Activated CD4-positive, alpha-beta T cell treated with anti-CD3 and anti-CD28 coated beads, Interleukin-2, amount 50 U/mL, for 48 hours (primary cell): ENCODE data around the gene LSM2.
"Not testable (repeated sequence)": the region's sequence is repeated elsewhere in the genome, so short reads cannot be mapped to it uniquely, and the experiment has no call there.

Experiments
- DNase-seq, 2 experiments: peaks; one replicate each; pipeline ENCODE4 v3.0.0-alpha.2; 2020

The LSM2 gene

GRCh38 chr6:31827286-31828079 lies 20.7 kb upstream of the LSM2 start, which contains the start of gene HSPA1B:
Gene HSPA1B (plus strand): TSS chr6:31827738. CDS start chr6:31827951, 213 bp downstream.
- DNase-seq, result peak; percentile 94 to 97

DNA sequence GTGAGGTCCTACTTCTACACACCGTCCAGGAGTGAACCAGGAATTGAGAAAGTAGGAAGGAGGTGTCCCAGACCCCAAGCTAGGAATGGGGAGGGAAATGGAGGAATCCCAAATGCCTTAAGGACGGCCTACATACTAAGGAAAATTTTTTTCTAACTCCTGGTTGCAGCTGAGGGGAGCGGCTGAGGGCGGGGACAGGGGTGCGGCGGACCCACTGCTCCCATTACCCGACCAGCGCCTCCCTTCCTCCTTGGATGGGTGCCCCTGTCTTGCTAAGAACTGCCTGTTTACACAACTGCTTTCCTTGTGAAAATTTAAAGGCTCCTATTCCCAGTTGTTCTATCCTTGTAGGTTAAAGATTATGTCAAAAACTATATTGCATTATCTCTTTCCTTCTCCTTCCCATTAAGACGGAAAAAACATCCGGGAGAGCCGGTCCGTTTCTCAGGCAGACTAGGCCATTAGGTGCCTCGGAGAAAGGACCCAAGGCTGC lies 20.1 kb upstream of the LSM2 start:
- no peak for DNase-seq

GRCh38 chr6:31825553-31825952 lies 18.8 kb upstream of the LSM2 start:
- DNase-seq, result no peak

- DNase-seq, result not testable (repeated sequence)
These were observed 16.9 kb upstream of the LSM2 start for GRCh38 chr6:31823592-31824196.

- peak; percentile 69 to 75 for DNase-seq
These were observed 15.5 kb upstream of the LSM2 start for GRCh38 chr6:31822036-31822821.

DNA sequence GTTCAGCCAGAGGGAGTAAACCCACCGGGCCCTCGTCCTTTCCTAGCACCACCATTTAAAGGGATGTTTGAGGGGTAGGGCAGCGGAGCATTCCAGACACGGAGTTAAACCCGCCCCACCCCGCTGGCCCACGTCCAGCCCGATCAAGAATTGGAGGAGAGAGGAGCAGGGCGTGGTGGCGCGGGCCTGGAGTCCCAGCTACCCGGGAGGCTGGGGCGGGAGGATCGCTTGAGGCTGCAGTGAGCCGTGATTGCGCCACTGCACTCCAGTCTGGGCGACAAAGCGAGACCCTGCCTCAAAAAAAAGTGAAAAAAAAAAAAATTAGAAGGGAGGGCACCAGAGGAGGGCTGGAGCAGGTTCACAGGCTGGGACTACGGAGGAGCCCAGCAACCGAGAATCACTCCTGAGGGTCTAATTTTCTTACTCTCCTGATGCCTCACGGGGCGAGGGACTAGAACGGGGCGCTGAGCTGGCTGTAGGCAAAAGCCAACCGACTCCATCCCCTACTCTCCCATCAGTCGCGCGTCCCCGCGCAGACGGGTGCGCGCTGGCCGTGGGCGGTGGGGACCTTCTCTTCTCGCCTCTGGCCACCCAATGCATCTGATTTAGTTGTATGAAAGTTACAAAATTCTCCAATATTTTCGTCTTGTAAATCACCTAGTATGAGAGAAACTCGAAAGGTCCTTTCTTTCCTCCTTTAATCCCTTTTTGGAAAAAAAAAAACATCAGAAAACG lies 14.7 kb upstream of the LSM2 start:
- peak; percentile 80 to 84 for DNase-seq

DNA sequence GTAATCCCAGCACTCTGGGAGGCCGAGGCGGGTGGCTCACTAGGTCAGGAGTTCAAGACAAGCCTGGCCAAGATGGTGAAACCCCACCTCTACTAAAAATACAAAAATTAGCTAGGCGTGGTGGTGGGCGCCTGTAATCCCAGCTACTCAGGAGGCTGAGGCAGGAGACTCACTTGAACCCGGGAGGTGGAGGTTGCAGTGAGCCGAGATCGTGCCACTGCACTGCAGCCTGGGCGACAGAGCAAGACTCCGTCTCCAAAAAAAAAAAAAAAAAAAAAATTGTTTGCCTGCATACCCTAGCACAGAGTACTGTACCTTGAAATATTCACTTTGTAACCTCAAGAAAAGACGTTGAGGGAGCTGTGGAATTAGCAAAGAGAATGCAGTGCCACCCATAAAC lies 13.6 kb upstream of the LSM2 start:
- DNase-seq, result not testable (repeated sequence)

- DNase-seq, result no peak
These were observed 13.1 kb upstream of the LSM2 start for GRCh38 chr6:31819871-31820299.

DNA sequence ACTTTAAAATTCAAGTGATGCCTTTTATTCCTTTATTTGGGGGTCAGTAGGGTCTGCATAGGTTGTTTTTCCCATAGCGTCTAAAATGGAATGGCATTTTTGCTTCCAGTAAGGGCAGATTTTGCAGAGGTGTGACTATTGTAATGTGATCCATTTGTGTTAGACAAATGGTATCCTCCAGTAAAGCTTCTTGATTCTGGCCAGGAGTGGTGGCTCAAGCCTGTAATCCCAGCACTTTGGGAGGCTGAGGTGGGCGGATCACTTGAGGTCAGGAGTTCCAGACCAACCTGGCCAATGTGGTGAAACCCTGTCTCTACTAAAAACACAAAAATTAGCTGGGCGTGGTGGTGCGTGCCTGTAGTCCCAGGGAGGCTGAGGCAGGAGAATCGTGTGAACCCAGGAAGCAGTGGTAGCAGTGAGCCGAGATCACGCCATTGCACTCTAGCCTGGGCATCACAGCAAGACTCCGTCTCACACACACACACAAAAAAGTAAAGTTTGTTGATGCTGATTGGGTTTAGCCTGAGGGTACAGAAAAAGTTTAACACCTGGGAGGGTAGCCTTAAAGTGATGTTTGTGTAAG lies 11.3 kb upstream of the LSM2 start:
- DNase-seq, result not testable (repeated sequence)

DNA sequence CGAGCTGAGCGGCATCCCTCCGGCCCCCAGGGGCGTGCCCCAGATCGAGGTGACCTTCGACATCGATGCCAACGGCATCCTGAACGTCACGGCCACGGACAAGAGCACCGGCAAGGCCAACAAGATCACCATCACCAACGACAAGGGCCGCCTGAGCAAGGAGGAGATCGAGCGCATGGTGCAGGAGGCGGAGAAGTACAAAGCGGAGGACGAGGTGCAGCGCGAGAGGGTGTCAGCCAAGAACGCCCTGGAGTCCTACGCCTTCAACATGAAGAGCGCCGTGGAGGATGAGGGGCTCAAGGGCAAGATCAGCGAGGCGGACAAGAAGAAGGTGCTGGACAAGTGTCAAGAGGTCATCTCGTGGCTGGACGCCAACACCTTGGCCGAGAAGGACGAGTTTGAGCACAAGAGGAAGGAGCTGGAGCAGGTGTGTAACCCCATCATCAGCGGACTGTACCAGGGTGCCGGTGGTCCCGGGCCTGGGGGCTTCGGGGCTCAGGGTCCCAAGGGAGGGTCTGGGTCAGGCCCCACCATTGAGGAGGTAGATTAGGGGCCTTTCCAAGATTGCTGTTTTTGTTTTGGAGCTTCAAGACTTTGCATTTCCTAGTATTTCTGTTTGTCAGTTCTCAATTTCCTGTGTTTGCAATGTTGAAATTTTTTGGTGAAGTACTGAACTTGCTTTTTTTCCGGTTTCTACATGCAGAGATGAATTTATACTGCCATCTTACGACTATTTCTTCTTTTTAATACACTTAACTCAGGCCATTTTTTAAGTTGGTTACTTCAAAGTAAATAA lies 10.6 kb upstream of the LSM2 start:
- not testable (repeated sequence) for DNase-seq

DNA sequence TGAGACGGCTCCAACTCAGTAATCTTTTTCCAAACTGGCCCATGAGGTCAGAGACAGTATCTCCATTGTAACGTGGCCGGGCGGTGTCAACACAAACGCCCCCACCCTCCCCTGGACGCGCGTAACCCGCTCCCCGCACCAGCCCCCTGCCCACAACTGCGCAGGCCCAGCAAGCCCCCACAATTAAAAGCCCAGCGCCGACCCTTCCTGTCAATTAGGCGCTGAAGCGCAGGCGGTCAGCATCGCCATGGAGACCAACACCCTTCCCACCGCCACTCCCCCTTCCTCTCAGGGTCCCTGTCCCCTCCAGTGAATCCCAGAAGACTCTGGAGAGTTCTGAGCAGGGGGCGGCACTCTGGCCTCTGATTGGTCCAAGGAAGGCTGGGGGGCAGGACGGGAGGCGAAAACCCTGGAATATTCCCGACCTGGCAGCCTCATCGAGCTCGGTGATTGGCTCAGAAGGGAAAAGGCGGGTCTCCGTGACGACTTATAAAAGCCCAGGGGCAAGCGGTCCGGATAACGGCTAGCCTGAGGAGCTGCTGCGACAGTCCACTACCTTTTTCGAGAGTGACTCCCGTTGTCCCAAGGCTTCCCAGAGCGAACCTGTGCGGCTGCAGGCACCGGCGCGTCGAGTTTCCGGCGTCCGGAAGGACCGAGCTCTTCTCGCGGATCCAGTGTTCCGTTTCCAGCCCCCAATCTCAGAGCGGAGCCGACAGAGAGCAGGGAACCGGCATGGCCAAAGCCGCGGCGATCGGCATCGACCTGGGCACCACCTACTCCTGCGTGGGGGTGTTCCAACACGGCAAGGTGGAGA lies 8.5 kb upstream of the LSM2 start, which contains the start of the genes HSPA1A and HSPA1L:
HSPA1A (plus strand) TSS at position 519 of the 814 bp plus-strand sequence; CDS start at position 733, 214 bp downstream.
HSPA1L (minus strand) TSS at position 259 of the 814 bp plus-strand sequence. CDS start 3,311 bp downstream, outside the sequence.
- peak; percentile 70 to 79 for DNase-seq

DNA sequence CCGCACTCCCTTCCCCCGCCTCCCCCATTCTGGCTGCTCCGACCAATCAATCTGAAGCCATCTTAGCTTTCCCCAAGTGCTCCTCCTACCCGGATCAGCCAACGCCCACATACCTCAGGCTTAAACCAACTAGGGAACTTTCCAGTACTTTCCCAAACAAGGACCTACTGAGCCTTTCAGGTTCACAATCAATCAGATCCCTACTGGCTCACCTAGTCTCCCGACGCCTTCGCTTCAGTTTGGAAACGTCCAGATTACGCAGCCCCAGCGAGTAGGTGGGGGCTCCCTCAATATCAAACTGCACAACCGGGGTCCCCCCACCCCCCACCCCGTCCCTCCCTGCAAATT lies 7.9 kb upstream of the LSM2 start:
- DNase-seq, result peak; percentile 74 to 81

- no peak for DNase-seq
These were observed 6.7 kb upstream of the LSM2 start for GRCh38 chr6:31813465-31813849.

DNA sequence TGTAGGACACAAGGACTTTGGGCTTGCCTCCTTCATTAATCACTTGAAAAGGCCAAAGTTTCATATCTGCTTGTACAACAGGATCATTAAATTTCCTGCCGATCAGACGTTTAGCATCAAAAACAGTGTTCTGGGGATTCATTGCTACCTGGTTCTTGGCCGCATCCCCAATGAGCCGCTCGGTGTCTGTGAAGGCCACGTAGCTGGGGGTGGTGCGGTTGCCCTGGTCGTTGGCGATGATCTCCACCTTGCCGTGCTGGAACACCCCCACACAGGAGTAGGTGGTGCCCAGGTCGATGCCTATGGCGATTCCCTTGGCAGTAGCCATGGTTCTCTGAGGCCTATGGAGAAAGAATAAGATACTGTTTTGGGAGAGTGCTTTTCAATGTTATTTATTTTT lies 4.9 kb upstream of the LSM2 start:
- DNase-seq, result no peak

DNA sequence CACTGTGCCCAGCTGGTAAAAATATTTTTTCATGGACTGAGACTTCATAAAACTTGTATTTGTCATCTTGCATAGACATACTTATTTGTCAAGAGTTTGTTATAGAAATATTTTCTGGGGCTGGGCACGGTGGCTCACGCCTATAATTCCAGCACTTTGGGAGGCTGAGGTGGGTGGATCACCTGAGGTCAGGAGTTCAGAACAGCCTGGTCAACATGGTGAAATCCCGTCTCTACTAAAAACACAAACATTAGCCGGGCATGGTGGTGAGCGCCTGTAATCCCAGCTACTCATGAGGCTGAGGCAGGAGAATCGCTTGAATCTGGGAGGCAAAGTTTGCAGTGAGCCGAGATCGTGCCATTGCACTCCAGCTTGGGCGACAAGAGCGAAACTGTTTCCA lies 1.8 kb upstream of the LSM2 start:
- not testable (repeated sequence) for DNase-seq

- DNase-seq, result no peak
These were observed 762 bp downstream of the LSM2 start for GRCh38 chr6:31805939-31806469.

DNA sequence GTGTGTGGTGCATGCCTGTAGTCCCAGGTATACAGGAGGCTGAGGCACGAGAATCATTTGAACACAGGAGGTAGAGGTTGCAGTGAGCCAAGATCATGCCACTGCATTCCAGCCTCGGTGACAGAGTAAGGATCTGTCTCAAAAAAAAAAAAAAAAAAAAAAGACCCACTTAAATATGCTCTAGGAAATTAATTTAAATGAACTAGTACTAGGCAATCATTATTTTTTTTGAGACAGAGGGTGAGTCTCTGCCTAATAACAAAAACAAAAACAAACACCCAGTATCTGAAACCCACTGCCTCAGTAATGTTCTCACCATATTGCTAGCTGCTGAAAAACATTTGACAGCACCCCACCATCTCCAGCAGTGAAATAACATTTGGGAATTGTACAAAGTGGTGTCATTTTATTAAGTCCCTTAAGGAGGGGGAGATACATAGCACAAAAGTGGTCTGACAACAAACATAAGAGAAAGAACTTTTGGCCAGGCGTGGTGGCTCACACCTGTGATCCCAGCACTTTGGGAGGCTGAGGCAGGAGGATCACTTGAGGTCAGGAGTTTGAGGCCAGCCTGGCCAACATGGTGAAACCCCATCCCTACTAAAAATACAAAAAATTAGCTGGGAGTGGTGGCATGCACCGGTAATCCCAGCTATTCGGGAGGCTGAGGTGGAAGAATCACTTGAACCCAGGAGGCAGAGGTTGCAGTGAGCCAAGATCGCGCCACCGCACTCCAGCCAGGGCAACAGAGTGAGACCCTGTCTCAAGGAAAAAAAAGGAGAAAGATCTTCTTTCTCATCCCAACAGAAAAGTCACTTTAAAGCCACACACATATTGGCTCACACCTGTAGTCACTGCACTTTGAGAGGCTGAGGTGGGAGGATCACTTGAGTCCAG lies 5.5 kb downstream of the LSM2 start:
- not testable (repeated sequence) for DNase-seq

GRCh38 chr6:31799781-31800180 lies 7.0 kb downstream of the LSM2 start:
- DNase-seq, result no peak

- no peak for DNase-seq
These were observed 9.2 kb downstream of the LSM2 start for GRCh38 chr6:31797588-31797987.
